ENCODE results near the gene C1GALT1C1. TPM values are rescaled to one million over a fixed set of nuclear protein-coding genes. Genes with fewer than 3 reads are reported as not detected.

C1GALT1C1 gene
- polyA plus RNA-seq, 1 experiment: 28.2 TPM

DNA sequence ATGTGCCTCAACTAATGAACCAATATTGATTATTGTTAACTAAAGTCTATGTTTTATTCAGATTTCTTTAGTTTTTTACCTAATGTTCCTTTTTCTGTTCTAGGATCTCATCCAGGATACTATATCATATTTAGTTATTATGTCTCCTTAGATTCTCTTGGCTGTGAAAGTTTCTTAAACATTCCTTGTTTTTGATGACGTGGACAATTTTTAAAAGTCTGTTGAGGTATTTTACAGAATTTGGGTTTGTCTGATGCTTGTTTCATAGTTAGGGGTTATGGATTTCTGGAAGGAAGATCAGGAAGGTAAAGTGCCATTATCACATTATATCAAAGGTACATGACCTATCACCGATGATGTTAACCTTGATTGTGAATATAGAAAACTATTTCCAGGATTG, 44.2 kb downstream of the C1GALT1C1 start:
- no peak for TF ChIP-seq CTCF (IDR thresholded peaks at IDR 0.05; ENCODE audit: insufficient read depth, low read depth, low read length)
- no peaks in the 10 kb centered on the region for H3K36me3 ChIP-seq (ENCODE audit: control insufficient read depth, insufficient read depth, low read length)
- no peaks in the 10 kb centered on the region for H3K27me3 ChIP-seq (ENCODE audit: control insufficient read depth, insufficient read depth, low read length)
- ChIA-PET POLR2A (no interaction called here), CTCF (no interaction called here)
- no peak overlapping the region for H3K4me3 ChIP-seq (ENCODE audit: low read depth, low read length)
- no peak for DNase-seq (ENCODE audit: low read depth)

Other genes starting within 250 kb of the C1GALT1C1 start
- gene LAMP2, start 160.8 kb downstream of the C1GALT1C1 start, polyA plus RNA-seq (2011; rRNA removed): 70.7 and 121 TPM in 2 replicates
- 107 and 114 TPM in 2 replicates for gene CUL4B, start 69.1 kb downstream of the C1GALT1C1 start, polyA plus RNA-seq (2011; rRNA removed)
- 36.9 and 66.0 TPM in 2 replicates for gene MCTS1, start 26.0 kb downstream of the C1GALT1C1 start, polyA plus RNA-seq (2011; rRNA removed)
- not detected in 2 replicates for gene CT47B1, start 245.8 kb upstream of the C1GALT1C1 start, polyA plus RNA-seq (2011; rRNA removed)

Measured in BJ (cell line).